GM23338 (cell line): Measurements from ENCODE around the gene SLC2A6. TPM values are rescaled to one million over a fixed set of nuclear protein-coding genes. Genes with fewer than 3 reads are reported as not detected.

Experiments
- ATAC-seq: fragments of 200-7000 bp; cut with Tn5 transposase; 3 replicates; pipeline ENCODE4 v1.9.1; 2020
- DNase-seq: peaks from one replicate; pipeline ENCODE4 v3.0.0-alpha.2; 2015; ENCODE audit warnings: low spot score
- H2AFZ ChIP-seq: fragments of 200-600 bp; sonication (generic); 2 replicates; pipeline ENCODE4 v1.8.0; 2016; ENCODE audit warnings: antibody characterized with exemption, mild to moderate bottlenecking, moderate library complexity
- H3F3A ChIP-seq: fragments of 200-600 bp; sonication (generic); replicated peaks from 2 replicates; pipeline ENCODE4 v1.8.0; 2017; ENCODE audit warnings: antibody characterized with exemption, mixed run types, low read depth
- H3K27ac ChIP-seq: fragments of 200-600 bp; sonication (generic); 2 replicates; pipeline ENCODE4 v1.6.1; 2016; ENCODE audit warnings: low read depth
- H3K27me3 ChIP-seq: fragments of 200-600 bp; sonication (generic); 2 replicates; pipeline ENCODE4 v1.8.0; 2016; ENCODE audit warnings: mild to moderate bottlenecking, mixed run types, moderate library complexity; ENCODE audit not compliant: insufficient read depth
- H3K36me3 ChIP-seq: fragments of 200-600 bp; sonication (generic); 2 replicates; pipeline ENCODE4 v1.8.0; 2016; ENCODE audit warnings: mild to moderate bottlenecking; ENCODE audit not compliant: insufficient read depth
- H3K4me1 ChIP-seq: fragments of 200-600 bp; sonication (generic); 2 replicates; pipeline ENCODE4 v1.8.0; 2016; ENCODE audit warnings: mild to moderate bottlenecking, moderate library complexity; ENCODE audit not compliant: insufficient read depth
- H3K4me2 ChIP-seq: fragments of 200-600 bp; sonication (generic); 2 replicates; pipeline ENCODE4 v1.7.1; 2017; ENCODE audit warnings: mixed run types
- H3K4me3 ChIP-seq: fragments of 200-600 bp; sonication (generic); 2 replicates; pipeline ENCODE4 v1.6.1; 2016; ENCODE audit warnings: mixed run types
- H3K79me2 ChIP-seq: fragments of 200-600 bp; sonication (generic); replicated peaks from 2 replicates; pipeline ENCODE4 v1.8.0; 2017; ENCODE audit warnings: mild to moderate bottlenecking; ENCODE audit not compliant: insufficient read depth
- H3K9me2 ChIP-seq: fragments of 200-600 bp; sonication (generic); 2 replicates; pipeline ENCODE4 v1.8.0; 2017; ENCODE audit not compliant: insufficient read depth
- H4K20me1 ChIP-seq: fragments of 200-600 bp; sonication (generic); replicated peaks from 2 replicates; pipeline ENCODE4 v1.8.0; 2017; ENCODE audit warnings: mild to moderate bottlenecking; ENCODE audit not compliant: insufficient read depth
- H3K27ac Mint-ChIP-seq: 2 replicates; pipeline ENCODE4 v1.8.0; 2020; ENCODE audit warnings: inconsistent platforms, mild to moderate bottlenecking, moderate library complexity, mixed read lengths
- H3K27me3 Mint-ChIP-seq: 3 replicates; pipeline ENCODE4 v1.8.0; 2022; ENCODE audit warnings: low read depth, mild to moderate bottlenecking, moderate library complexity, mixed read lengths, inconsistent platforms; ENCODE audit not compliant: insufficient read depth, poor library complexity
- H3K36me3 Mint-ChIP-seq: 3 replicates; pipeline ENCODE4 v1.8.0; 2021; ENCODE audit warnings: low read depth, mild to moderate bottlenecking, inconsistent platforms, moderate library complexity, mixed read lengths
- H3K4me1 Mint-ChIP-seq: 3 replicates; pipeline ENCODE4 v1.8.0; 2020; ENCODE audit warnings: mild to moderate bottlenecking, inconsistent platforms, mixed read lengths
- H3K4me3 Mint-ChIP-seq: 3 replicates; pipeline ENCODE4 v1.8.0; 2021; ENCODE audit warnings: moderate library complexity, mild to moderate bottlenecking, inconsistent platforms, mixed read lengths
- H3K9me3 Mint-ChIP-seq: 3 replicates; pipeline ENCODE4 v1.8.0; 2020; ENCODE audit warnings: moderate library complexity, mild to moderate bottlenecking, inconsistent platforms, mixed read lengths
- CREB1 ChIP-seq: fragments of 250-450 bp; sonication (Bioruptor Pico); IDR thresholded peaks from 2 replicates; pipeline ENCODE4 v1.5.0; 2020; ENCODE audit warnings: low read depth, mild to moderate bottlenecking, moderate library complexity
- CTCF ChIP-seq, 2 experiments: fragments of 200-600 bp in 1 of 2; sonication (generic) in 1 of 2; conservative IDR thresholded peaks; 2 replicates each; pipeline versions ENCODE4 v1.5.1 to v1.6.1; 2016 to 2017; ENCODE audit warnings: antibody characterized with exemption in 2 of 2, low read depth in 2 of 2, mild to moderate bottlenecking in 2 of 2, moderate library complexity in 1 of 2
- ETS1 ChIP-seq: IDR thresholded peaks from 2 replicates; pipeline ENCODE4 v1.6.1; 2016; ENCODE audit warnings: antibody characterized with exemption
- EZH2 ChIP-seq: fragments of 200-600 bp; sonication (generic); IDR thresholded peaks from one replicate; pipeline ENCODE4 v1.8.0; 2017; ENCODE audit warnings: antibody characterized with exemption, mild to moderate bottlenecking, low read depth; ENCODE audit not compliant: unreplicated experiment
- EZH2phosphoT487 ChIP-seq: fragments of 200-600 bp; sonication (generic); IDR thresholded peaks from one replicate; pipeline ENCODE4 v1.8.1; 2018; ENCODE audit warnings: antibody characterized with exemption; ENCODE audit not compliant: unreplicated experiment
- JUNB ChIP-seq: IDR thresholded peaks from one replicate; pipeline ENCODE4 v1.6.1; 2016; ENCODE audit warnings: antibody characterized with exemption; ENCODE audit not compliant: unreplicated experiment
- NANOG ChIP-seq: IDR thresholded peaks from 2 replicates; pipeline ENCODE4 v1.6.1; 2016; ENCODE audit warnings: antibody characterized with exemption, borderline replicate concordance
- POLR2AphosphoS5 ChIP-seq: IDR thresholded peaks from 2 replicates; pipeline ENCODE4 v1.6.1; 2016; ENCODE audit warnings: antibody characterized with exemption, low read depth
- REST ChIP-seq: IDR thresholded peaks from one replicate; pipeline ENCODE4 v1.6.1; 2018; ENCODE audit warnings: antibody characterized with exemption; ENCODE audit not compliant: unreplicated experiment
- STAT1 ChIP-seq: IDR thresholded peaks from one replicate; pipeline ENCODE4 v1.6.1; 2016; ENCODE audit warnings: antibody characterized with exemption; ENCODE audit not compliant: unreplicated experiment
- ZNF114 ChIP-seq: fragments of 250-450 bp; sonication (Bioruptor Pico); IDR thresholded peaks from 2 replicates; pipeline ENCODE4 v1.5.0; 2020; ENCODE audit warnings: mild to moderate bottlenecking, moderate library complexity
- ZNF331 ChIP-seq: fragments of 250-450 bp; sonication (Bioruptor Pico); IDR thresholded peaks from 2 replicates; pipeline ENCODE4 v1.5.0; 2020; ENCODE audit warnings: low read depth, mild to moderate bottlenecking, moderate library complexity
- ZNF462 ChIP-seq: fragments of 250-450 bp; sonication (Bioruptor Pico); IDR thresholded peaks from 2 replicates; pipeline ENCODE4 v1.5.0; 2020; ENCODE audit warnings: mild to moderate bottlenecking, moderate library complexity
- polyA plus RNA-seq: library from polyadenylated mRNA; unstranded; fragments of >200 nt; fragmentation: Nextera tagmentation; extraction: Ambion mirVana; gene quantifications from 2 replicates; pipeline ENCODE4 v1.2.1, GENCODE V29; 2016
- total RNA-seq: library from RNA; depleted of rRNA; stranded (reverse); fragments of >200 nt; shearing (Covaris generic); gene quantifications from 2 replicates; pipeline ENCODE4 v1.2.3, GENCODE V29; 2014

SLC2A6 gene
- total and polyA plus RNA-seq, 2 experiments from 2014 or later, result 17.5 to 39.3 TPM

GRCh38 chr9:133445293-133445969 lies 33.5 kb downstream of the SLC2A6 start:
- Histone ChIP-seq H3F3A (no peaks in the 10 kb centered on the region), H3K4me3 (no peak overlapping the region), H3K27ac (no peak overlapping the region), H2AFZ (no peak overlapping the region), H3K79me2 (no peaks in the 10 kb centered on the region), H3K9me2 (no peaks in the 10 kb centered on the region), H4K20me1 (no peaks in the 10 kb centered on the region), H3K4me1 (no peaks in the 10 kb centered on the region), H3K27me3 (no peaks in the 10 kb centered on the region), H3K4me2 (no peak overlapping the region), H3K36me3 (no peaks in the 10 kb centered on the region)
- Mint-ChIP-seq H3K36me3 (no peaks in the 10 kb centered on the region; the same call in 2 of the 3 replicates), H3K27ac (no peak overlapping the region), H3K4me3 (no peak overlapping the region), H3K4me1 (no peaks in the 10 kb centered on the region), H3K27me3 (peaks cover 4% of the 10 kb centered on the region), H3K9me3 (no peaks in the 10 kb centered on the region)
- TF ChIP-seq NANOG (no peak), STAT1 (no peak), CTCF (conservative IDR thresholded peaks at IDR 0.05; ENCODE audit: low read depth in 2 of 2) (no peak), ZNF462 (CRISPR knock-in tag) (no peak), ETS1 (no peak), POLR2AphosphoS5 (no peak), JUNB (no peak), EZH2 (no peak), CREB1 (CRISPR knock-in tag) (no peak), ZNF331 (no peak), REST (no peak), ZNF114 (CRISPR knock-in tag) (no peak), EZH2phosphoT487 (no peak)
- ATAC-seq (no peak), DNase-seq (no peak)
